Prostate gland (tissue), 2 donors: ENCODE results near the gene LPIN1. TPM values are rescaled to one million over a fixed set of nuclear protein-coding genes. Genes with fewer than 3 reads are reported as not detected.

Source experiments
- DNase-seq: peaks from one replicate; pipeline ENCODE4 v3.0.0-alpha.2; 2019; ENCODE audit warnings: low spot score
- H3K27ac ChIP-seq, 2 donors: fragments of 200-600 bp; sonication (generic); 2 replicates each; pipeline ENCODE4 v1.5.1; 2017 to 2019
- H3K27me3 ChIP-seq: fragments of 200-600 bp; sonication (generic); replicated peaks from 2 replicates; pipeline ENCODE4 v1.5.1; 2019; ENCODE audit not compliant: insufficient read depth
- H3K36me3 ChIP-seq, 2 donors: fragments of 200-600 bp; sonication (generic); 1 replicate in 1 of 2; 2 replicates in 1 of 2; pipeline versions ENCODE4 v1.5.1 to v1.8.1; 2017 to 2019
- H3K4me1 ChIP-seq: fragments of 200-600 bp; sonication (generic); replicated peaks from 2 replicates; pipeline ENCODE4 v1.5.1; 2019
- H3K4me3 ChIP-seq, 2 donors: fragments of 200-600 bp; sonication (generic); 2 replicates each; pipeline ENCODE4 v1.5.1; 2017 to 2019
- H3K9me3 ChIP-seq: fragments of 200-600 bp; sonication (generic); 2 replicates; pipeline ENCODE4 v1.5.1; 2017
- POLR2A ChIP-seq: fragments of 450-650 bp; IDR thresholded peaks from one replicate; pipeline ENCODE4 v1.6.1; 2016; ENCODE audit warnings: antibody characterized with exemption, mild to moderate bottlenecking
- POLR2AphosphoS5 ChIP-seq: sonication (generic); formaldehyde crosslinking; IDR thresholded peaks from one replicate; pipeline ENCODE4 v1.6.1; 2017; ENCODE audit warnings: antibody characterized with exemption
- WGBS: methylation state at CpG from one replicate; pipeline ENCODE4 v1.1.5; 2018; 5-methylcytosine and 5-hydroxymethylcytosine counted together
- intact Hi-C: fragments of 100-400 bp; cut with DNase I; formaldehyde crosslinking; loops from one replicate; pipeline ENCODE4 v1.14.2; 2022
- total RNA-seq, 2 donors: library from RNA; depleted of rRNA; stranded (reverse); fragments of >200 nt; gene quantifications; one replicate each; pipeline ENCODE4 v1.1.0, GENCODE V29; 2016
- TF ChIP-seq, protein P1 (sequence below), 4 experiments: fragments of 200-600 bp in 2 of 4; fragments of 450-650 bp in 2 of 4; sonication (generic) in 2 of 4; IDR thresholded peaks; 1 replicate in 3 of 4; 2 replicates in 1 of 4; pipeline ENCODE4 v1.5.1; 2016 to 2019; ENCODE audit warnings: antibody characterized with exemption in 4 of 4, mild to moderate bottlenecking in 2 of 4, moderate library complexity in 2 of 4

Gene LPIN1
- total RNA-seq, 2 donors from 2014 or later: 18.2 to 57.1 TPM

GRCh38 chr2:11703700-11704099 is 42.7 kb upstream of the LPIN1 start:
- Histone ChIP-seq H3K36me3 (no peaks in the 10 kb centered on the region), H3K4me1 (no peaks in the 10 kb centered on the region)
- WGBS: 83% methylated on average over 1 of the region's 1 CpG

GRCh38 chr2:11705063-11705462 is 41.4 kb upstream of the LPIN1 start:
- no peaks in the 10 kb centered on the region for H3K27me3 ChIP-seq
- H3K4me3 ChIP-seq: no peak overlapping the region
- TF ChIP-seq, protein P1, sequence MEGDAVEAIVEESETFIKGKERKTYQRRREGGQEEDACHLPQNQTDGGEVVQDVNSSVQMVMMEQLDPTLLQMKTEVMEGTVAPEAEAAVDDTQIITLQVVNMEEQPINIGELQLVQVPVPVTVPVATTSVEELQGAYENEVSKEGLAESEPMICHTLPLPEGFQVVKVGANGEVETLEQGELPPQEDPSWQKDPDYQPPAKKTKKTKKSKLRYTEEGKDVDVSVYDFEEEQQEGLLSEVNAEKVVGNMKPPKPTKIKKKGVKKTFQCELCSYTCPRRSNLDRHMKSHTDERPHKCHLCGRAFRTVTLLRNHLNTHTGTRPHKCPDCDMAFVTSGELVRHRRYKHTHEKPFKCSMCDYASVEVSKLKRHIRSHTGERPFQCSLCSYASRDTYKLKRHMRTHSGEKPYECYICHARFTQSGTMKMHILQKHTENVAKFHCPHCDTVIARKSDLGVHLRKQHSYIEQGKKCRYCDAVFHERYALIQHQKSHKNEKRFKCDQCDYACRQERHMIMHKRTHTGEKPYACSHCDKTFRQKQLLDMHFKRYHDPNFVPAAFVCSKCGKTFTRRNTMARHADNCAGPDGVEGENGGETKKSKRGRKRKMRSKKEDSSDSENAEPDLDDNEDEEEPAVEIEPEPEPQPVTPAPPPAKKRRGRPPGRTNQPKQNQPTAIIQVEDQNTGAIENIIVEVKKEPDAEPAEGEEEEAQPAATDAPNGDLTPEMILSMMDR (IDR thresholded peaks at IDR 0.05): no peak
- no peak for TF ChIP-seq POLR2A
- no peak for TF ChIP-seq POLR2AphosphoS5
- no peak overlapping the region for H3K27ac ChIP-seq
- no peak for DNase-seq
- H3K9me3 ChIP-seq: no peaks in the 10 kb centered on the region
- no peaks in the 10 kb centered on the region for H3K4me1 ChIP-seq
- intact Hi-C loops: no loop called here
- 96% methylated on average over 4 of the region's 4 CpGs for WGBS
- no peaks in the 10 kb centered on the region for H3K36me3 ChIP-seq

More at GRCh38 chr2:11703700-11704099, 42.7 kb upstream of the LPIN1 start:
- H3K9me3 ChIP-seq: no peaks in the 10 kb centered on the region
- TF ChIP-seq POLR2A (no peak), POLR2AphosphoS5 (no peak)
- TF ChIP-seq, protein P1 (IDR thresholded peaks at IDR 0.05): no peak
- no peaks in the 10 kb centered on the region for H3K27me3 ChIP-seq
- H3K27ac ChIP-seq: no peak overlapping the region
- H3K4me3 ChIP-seq: no peak overlapping the region
- DNase-seq: no peak
- intact Hi-C loops: no loop called here

DNA sequence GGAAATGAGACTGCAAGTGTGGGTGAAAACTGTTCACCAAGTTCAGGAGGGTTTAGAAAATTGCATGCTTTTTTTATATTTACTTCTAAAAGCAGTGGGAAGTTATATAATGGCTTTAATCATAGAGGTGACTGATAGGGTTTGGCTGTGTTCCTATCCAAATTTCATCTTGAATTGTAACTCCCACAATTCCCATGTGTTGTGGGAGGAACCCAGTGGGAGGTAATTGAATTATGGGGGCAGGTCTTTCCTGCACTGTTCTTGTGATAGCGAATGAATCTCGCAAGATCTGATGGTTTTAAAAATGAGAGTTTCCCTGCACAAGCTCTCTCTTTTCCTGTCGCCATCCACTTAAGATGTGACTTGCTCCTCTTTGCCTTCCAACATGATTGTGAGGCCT is 40.7 kb upstream of the LPIN1 start:
- H3K27ac ChIP-seq: no peak overlapping the region
- intact Hi-C loops: no loop called here
- no peak overlapping the region for H3K4me3 ChIP-seq
- TF ChIP-seq, protein P1 (IDR thresholded peaks at IDR 0.05): no peak
- TF ChIP-seq POLR2AphosphoS5: no peak
- no peak for TF ChIP-seq POLR2A
- no peaks in the 10 kb centered on the region for H3K4me1 ChIP-seq
- no peak for DNase-seq
- no peaks in the 10 kb centered on the region for H3K27me3 ChIP-seq
- no peaks in the 10 kb centered on the region for H3K9me3 ChIP-seq
- H3K36me3 ChIP-seq: no peaks in the 10 kb centered on the region
- WGBS: 94% methylated on average over 3 of the region's 3 CpGs

DNA sequence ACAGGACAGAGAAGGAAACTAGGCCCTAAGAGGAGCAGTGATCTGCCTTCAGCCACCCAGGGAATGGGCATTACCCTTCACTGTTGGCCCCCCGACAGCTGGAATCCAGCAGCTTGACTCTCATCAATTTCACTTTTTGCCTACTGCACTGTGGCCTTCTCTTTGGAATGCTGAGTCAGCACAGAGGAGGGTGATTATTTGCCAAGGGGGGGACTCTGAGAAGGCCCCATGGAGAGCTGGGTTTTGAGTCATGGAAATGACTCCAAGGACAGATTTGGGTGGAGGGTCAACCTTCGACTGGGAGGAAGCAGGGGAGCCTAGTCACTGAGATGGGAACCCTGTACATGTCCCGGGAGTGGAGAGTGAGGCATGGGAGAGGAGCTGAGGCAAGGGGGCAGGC is 38.3 kb upstream of the LPIN1 start:
- no peaks in the 10 kb centered on the region for H3K27me3 ChIP-seq
- H3K9me3 ChIP-seq: no peaks in the 10 kb centered on the region
- no peak overlapping the region for H3K4me3 ChIP-seq
- no peaks in the 10 kb centered on the region for H3K36me3 ChIP-seq
- H3K27ac ChIP-seq: no peak overlapping the region
- no peaks in the 10 kb centered on the region for H3K4me1 ChIP-seq
- 91% methylated on average over 3 of the region's 3 CpGs for WGBS
- intact Hi-C loops: no loop called here
- DNase-seq: no peak
- TF ChIP-seq POLR2A: no peak
- no peak for TF ChIP-seq POLR2AphosphoS5
- TF ChIP-seq, protein P1 (IDR thresholded peaks at IDR 0.05): no peak

DNA sequence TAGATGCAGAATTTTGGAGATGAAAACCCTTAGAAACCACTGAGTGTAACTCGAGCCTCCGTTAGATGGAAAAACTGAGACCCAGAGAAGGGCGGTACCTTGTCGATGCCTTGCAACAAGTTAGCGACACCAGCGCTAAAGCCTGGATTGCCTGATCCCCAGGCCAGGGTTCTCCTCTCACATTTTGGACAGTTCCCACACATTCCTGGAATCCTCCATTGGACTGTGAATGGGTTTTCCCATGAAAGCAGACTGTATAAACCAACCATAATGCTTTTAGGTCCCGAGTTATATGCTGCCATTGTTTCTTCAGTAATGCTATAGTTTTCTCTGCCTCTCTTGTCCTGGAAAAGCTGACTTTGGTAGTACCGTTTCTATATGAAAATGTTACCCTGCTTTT is 37.1 kb upstream of the LPIN1 start:
- no peak for TF ChIP-seq POLR2AphosphoS5
- TF ChIP-seq, protein P1 (IDR thresholded peaks at IDR 0.05): no peak
- no peak for TF ChIP-seq POLR2A
- no peaks in the 10 kb centered on the region for H3K9me3 ChIP-seq
- H3K36me3 ChIP-seq: no peaks in the 10 kb centered on the region
- no peaks in the 10 kb centered on the region for H3K4me1 ChIP-seq
- WGBS: 96% methylated on average over 8 of the region's 8 CpGs
- intact Hi-C loops: no loop called here
- H3K27me3 ChIP-seq: no peaks in the 10 kb centered on the region
- no peak overlapping the region for H3K4me3 ChIP-seq
- no peak for DNase-seq
- H3K27ac ChIP-seq: no peak overlapping the region
